B cell (primary cell): ENCODE results near the gene EPHB4.

Experiments used
- CTCF ChIP-seq: fragments of 200-600 bp; IDR thresholded peaks from one replicate; pipeline ENCODE4 v1.8.0; 2022; ENCODE audit warnings: antibody characterized with exemption, mild to moderate bottlenecking
- EZH2 ChIP-seq: IDR thresholded peaks from 2 replicates; pipeline ENCODE4 v1.6.1; 2012; ENCODE audit warnings: borderline replicate concordance, low read depth, mild to moderate bottlenecking, moderate library complexity, low read length; ENCODE audit not compliant: insufficient read depth, poor library complexity, severe bottlenecking

- TF ChIP-seq CTCF = no peak
- TF ChIP-seq EZH2 = no peak
These were observed 21.0 kb downstream of the EPHB4 start for GRCh38 chr7:100806276-100806675.
